ENCODE results near the gene LSM8. TPM values are rescaled to one million over a fixed set of nuclear protein-coding genes. Genes with fewer than 3 reads are reported as not detected.

The LSM8 gene
- total and polyA plus RNA-seq, 3 experiments from 2014 or later, result 40.7 to 50.3 (median 46.9) TPM

DNA sequence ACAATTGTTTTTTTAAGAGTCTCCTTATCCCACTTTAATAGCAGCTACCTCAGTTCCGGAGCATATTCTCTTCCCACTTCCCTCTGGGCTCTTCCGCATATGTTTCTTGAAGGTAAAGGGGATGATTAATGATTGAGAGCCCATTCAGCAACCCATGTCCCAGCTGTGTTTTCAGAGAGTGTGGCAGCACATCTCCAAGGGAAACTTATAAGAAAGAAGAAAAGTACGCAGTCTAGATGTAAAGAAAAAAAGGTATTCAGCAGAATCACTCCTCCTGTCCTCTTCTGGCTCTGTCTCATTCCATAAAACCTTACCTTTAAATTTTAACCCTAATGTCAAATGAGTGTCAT lies 30.8 kb downstream of the LSM8 start:
- Mint-ChIP-seq H3K4me1 (peaks cover 17 to 26% (median 17%) of the 10 kb centered on the region in 3 donors), H3K27ac (peak overlapping the region in 7 of 8 donors; percentile 26 to 92 (median 85)), H3K9me3 (no peaks in the 10 kb centered on the region), H3K27me3 (peaks cover 0 to 1% of the 10 kb centered on the region in 2 donors), H3K4me3 (peak overlapping the region; percentile 82 to 95 (median 93)), H3K36me3 (peaks cover 0 to 5% (median 0%) of the 10 kb centered on the region in 3 donors)
- no peaks in the 10 kb centered on the region for H3K36me3 ChIP-seq (ENCODE audit: insufficient read depth, low read length)
- H3K4me3 ChIP-seq (ENCODE audit: low read length), result peak overlapping the region; percentile 71
- H3K4me1 ChIP-seq (ENCODE audit: insufficient read depth, low read length), result peaks cover 5% of the 10 kb centered on the region
- H3K27me3 ChIP-seq (ENCODE audit: insufficient read depth, low read length, poor library complexity, severe bottlenecking), result no peaks in the 10 kb centered on the region
- H3K9me3 ChIP-seq (ENCODE audit: low read length), result no peaks in the 10 kb centered on the region
- H3K27ac ChIP-seq (ENCODE audit: low read depth, low read length), result no peak overlapping the region
- ChIA-PET CTCF (no interaction called here), POLR2A (no interaction called here)
- DNase-seq, result no peak

DNA sequence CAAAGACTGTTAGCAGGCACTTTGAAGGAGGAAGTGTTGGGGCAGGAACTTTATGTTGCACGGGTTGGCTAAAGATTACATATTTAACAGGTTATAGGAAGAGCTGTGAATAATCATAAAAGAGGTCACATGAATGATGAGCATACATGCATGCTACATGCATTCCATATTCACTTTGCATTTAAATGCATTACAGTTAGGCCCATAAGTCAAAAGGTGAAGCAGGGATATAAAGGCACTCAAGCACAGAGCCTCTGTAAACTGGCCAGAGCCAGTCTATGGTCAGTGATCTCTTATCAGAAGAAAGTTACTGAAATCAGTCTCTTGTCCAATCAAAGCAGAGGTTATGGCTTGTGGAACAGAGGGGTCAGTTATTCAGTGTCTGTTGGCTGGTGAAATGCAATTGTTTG lies 33.3 kb downstream of the LSM8 start:
- peaks cover 5% of the 10 kb centered on the region for H3K4me1 ChIP-seq (ENCODE audit: insufficient read depth, low read length)
- H3K27me3 ChIP-seq (ENCODE audit: insufficient read depth, low read length, poor library complexity, severe bottlenecking), result peaks cover under 1% of the 10 kb centered on the region
- no peaks in the 10 kb centered on the region for H3K9me3 ChIP-seq (ENCODE audit: low read length)
- H3K27me3 Mint-ChIP-seq, result peaks cover 0 to 1% of the 10 kb centered on the region in 2 donors
- H3K27ac Mint-ChIP-seq, result no peak overlapping the region
- ChIA-PET CTCF (no interaction called here), POLR2A (no interaction called here)
- H3K4me1 Mint-ChIP-seq, result peaks cover 17 to 26% (median 17%) of the 10 kb centered on the region in 3 donors
- no peak overlapping the region for H3K27ac ChIP-seq (ENCODE audit: low read depth, low read length)
- peaks cover 0 to 5% (median 0%) of the 10 kb centered on the region in 3 donors for H3K36me3 Mint-ChIP-seq
- H3K9me3 Mint-ChIP-seq, result no peaks in the 10 kb centered on the region
- DNase-seq, result no peak
- H3K4me3 Mint-ChIP-seq, result no peak overlapping the region
- no peaks in the 10 kb centered on the region for H3K36me3 ChIP-seq (ENCODE audit: insufficient read depth, low read length)
- no peak overlapping the region for H3K4me3 ChIP-seq (ENCODE audit: low read length)

DNA sequence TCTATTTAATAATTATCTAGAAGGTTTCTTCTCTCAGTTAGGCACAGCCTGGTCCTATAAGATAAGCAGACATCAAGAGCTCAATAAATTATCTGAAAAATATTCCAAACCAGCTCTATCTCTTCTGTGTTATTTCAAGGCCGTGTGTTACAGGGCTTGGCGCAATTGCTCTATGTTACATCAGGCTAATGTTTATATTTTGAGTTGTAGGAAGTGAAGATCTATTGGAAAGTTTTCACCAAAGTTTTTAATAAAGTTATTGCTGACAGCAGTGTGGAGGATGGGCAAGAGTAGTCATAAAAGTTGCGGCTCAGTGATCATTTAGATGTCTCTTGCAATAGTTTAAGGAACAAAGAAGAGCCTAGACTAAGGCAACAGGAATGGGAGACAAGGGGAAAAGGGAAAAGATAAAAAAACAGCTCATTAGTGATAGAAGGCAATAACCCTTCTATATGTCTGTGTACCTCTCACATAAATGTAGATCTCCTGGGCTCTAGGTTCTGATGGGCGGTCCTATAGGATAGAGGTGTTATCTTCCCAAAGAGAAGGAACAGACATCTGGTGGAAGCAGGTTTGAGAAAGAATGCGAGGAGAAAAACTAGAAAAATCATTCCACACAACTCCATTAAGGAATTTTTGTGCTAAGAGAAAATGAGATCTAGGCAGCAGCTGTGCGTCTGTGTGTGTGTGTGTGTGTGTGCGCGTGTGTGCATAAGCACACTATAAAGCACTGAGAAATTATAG lies 34.6 kb downstream of the LSM8 start:
- H3K4me1 ChIP-seq (ENCODE audit: insufficient read depth, low read length), result peaks cover 5% of the 10 kb centered on the region
- peaks cover 0 to 5% (median 0%) of the 10 kb centered on the region in 3 donors for H3K36me3 Mint-ChIP-seq
- CTCF ChIA-PET, result no interaction called here
- no peak overlapping the region for H3K4me3 Mint-ChIP-seq
- POLR2A ChIA-PET, result no interaction called here
- no peak overlapping the region for H3K27ac ChIP-seq (ENCODE audit: low read depth, low read length)
- H3K4me3 ChIP-seq (ENCODE audit: low read length), result no peak overlapping the region
- no peaks in the 10 kb centered on the region for H3K9me3 ChIP-seq (ENCODE audit: low read length)
- H3K27ac Mint-ChIP-seq, result no peak overlapping the region
- no peaks in the 10 kb centered on the region for H3K36me3 ChIP-seq (ENCODE audit: insufficient read depth, low read length)
- H3K27me3 Mint-ChIP-seq, result peaks cover 0 to 1% of the 10 kb centered on the region in 2 donors
- peaks cover 15 to 21% (median 17%) of the 10 kb centered on the region in 3 donors for H3K4me1 Mint-ChIP-seq
- DNase-seq, result no peak
- H3K9me3 Mint-ChIP-seq, result no peaks in the 10 kb centered on the region
- H3K27me3 ChIP-seq (ENCODE audit: insufficient read depth, low read length, poor library complexity, severe bottlenecking), result peaks cover 5% of the 10 kb centered on the region

DNA sequence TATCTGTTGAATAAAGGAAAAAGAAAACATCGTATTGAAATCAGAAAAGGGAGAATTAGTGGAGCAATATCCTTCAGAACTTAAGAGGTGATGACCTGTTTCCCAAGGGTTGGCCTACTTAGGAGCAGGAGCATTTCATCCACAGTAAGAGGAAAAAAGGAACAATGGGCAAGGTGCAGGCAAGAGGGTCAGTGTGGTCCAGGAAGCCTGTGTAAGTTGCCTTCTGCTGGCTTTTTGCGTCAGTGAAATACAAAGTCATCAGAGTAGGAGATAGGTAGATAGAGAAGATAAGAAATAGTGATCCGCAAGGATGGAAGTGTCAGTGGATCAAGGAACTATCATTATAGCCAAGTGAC lies 35.2 kb downstream of the LSM8 start:
- Mint-ChIP-seq H3K4me3 (no peak overlapping the region), H3K36me3 (peaks cover 0 to 5% (median 0%) of the 10 kb centered on the region in 3 donors), H3K9me3 (no peaks in the 10 kb centered on the region), H3K27me3 (peaks cover 0 to 1% of the 10 kb centered on the region in 2 donors), H3K4me1 (peaks cover 11 to 16% (median 13%) of the 10 kb centered on the region in 3 donors), H3K27ac (no peak overlapping the region)
- Histone ChIP-seq H3K4me3 (ENCODE audit: low read length) (no peak overlapping the region), H3K36me3 (ENCODE audit: insufficient read depth, low read length) (no peaks in the 10 kb centered on the region), H3K9me3 (ENCODE audit: low read length) (no peaks in the 10 kb centered on the region), H3K4me1 (ENCODE audit: insufficient read depth, low read length) (peaks cover under 1% of the 10 kb centered on the region), H3K27me3 (ENCODE audit: insufficient read depth, low read length, poor library complexity, severe bottlenecking) (peaks cover 5% of the 10 kb centered on the region), H3K27ac (ENCODE audit: low read depth, low read length) (no peak overlapping the region)
- DNase-seq, result no peak
- ChIA-PET CTCF (no interaction called here), POLR2A (no interaction called here)

DNA sequence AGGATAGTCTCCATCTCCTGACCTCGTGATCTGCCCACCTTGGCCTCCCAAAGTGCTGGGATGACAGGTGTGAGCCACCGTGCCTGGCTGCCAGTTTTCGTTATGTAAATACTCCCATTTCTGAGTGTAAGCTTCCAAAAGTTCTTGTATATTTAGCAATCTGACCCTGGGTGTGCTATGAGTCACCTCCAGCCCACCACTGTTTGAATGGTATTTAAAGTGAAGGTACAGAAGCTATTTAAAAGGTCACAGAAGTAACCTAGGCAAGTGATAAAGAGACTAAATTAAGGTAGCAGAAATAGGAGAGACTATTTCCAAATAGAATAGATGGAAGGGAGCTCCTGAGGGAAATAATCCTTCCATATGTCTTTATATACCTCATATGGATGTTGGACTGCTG lies 36.6 kb downstream of the LSM8 start:
- Mint-ChIP-seq H3K4me1 (peaks cover 0 to 6% (median 3%) of the 10 kb centered on the region in 3 donors), H3K9me3 (no peaks in the 10 kb centered on the region), H3K36me3 (peaks cover 0 to under 1% (median 0%) of the 10 kb centered on the region in 3 donors), H3K4me3 (no peak overlapping the region), H3K27ac (no peak overlapping the region), H3K27me3 (no peaks in the 10 kb centered on the region)
- no peak for DNase-seq
- no peaks in the 10 kb centered on the region for H3K4me1 ChIP-seq (ENCODE audit: insufficient read depth, low read length)
- peaks cover 5% of the 10 kb centered on the region for H3K27me3 ChIP-seq (ENCODE audit: insufficient read depth, low read length, poor library complexity, severe bottlenecking)
- CTCF ChIA-PET, result no interaction called here
- POLR2A ChIA-PET, result no interaction called here
- no peak overlapping the region for H3K27ac ChIP-seq (ENCODE audit: low read depth, low read length)
- H3K36me3 ChIP-seq (ENCODE audit: insufficient read depth, low read length), result no peaks in the 10 kb centered on the region
- H3K9me3 ChIP-seq (ENCODE audit: low read length), result no peaks in the 10 kb centered on the region
- H3K4me3 ChIP-seq (ENCODE audit: low read length), result no peak overlapping the region

DNA sequence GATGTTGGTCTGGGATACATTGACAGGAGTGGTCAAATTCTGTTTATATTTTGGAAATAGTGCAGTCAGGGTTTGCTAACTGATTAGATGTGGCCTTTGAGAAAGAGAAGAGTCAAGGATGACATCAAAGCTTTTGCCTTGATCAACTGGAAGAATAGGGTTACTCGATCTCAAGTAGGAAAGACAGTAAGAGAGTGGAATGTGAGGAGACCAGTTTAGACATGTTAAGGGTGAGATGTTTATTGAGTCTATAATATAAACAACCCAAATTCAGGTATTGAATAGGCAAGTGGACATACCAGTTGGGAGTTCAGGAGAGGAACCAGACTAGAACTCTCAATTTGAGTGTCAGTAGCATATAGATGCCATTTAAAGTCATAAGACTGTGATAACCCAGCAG lies 38.6 kb downstream of the LSM8 start:
- Histone ChIP-seq H3K27me3 (ENCODE audit: insufficient read depth, low read length, poor library complexity, severe bottlenecking) (peaks cover 5% of the 10 kb centered on the region), H3K4me3 (ENCODE audit: low read length) (no peak overlapping the region), H3K27ac (ENCODE audit: low read depth, low read length) (no peak overlapping the region), H3K9me3 (ENCODE audit: low read length) (no peaks in the 10 kb centered on the region), H3K4me1 (ENCODE audit: insufficient read depth, low read length) (no peaks in the 10 kb centered on the region), H3K36me3 (ENCODE audit: insufficient read depth, low read length) (no peaks in the 10 kb centered on the region)
- ChIA-PET CTCF (no interaction called here), POLR2A (no interaction called here)
- DNase-seq, result no peak
- no peaks in the 10 kb centered on the region for H3K4me1 Mint-ChIP-seq
- no peaks in the 10 kb centered on the region for H3K27me3 Mint-ChIP-seq
- no peak overlapping the region for H3K27ac Mint-ChIP-seq
- H3K9me3 Mint-ChIP-seq, result no peaks in the 10 kb centered on the region
- H3K36me3 Mint-ChIP-seq, result peaks cover 0 to 4% (median 0%) of the 10 kb centered on the region in 3 donors
- H3K4me3 Mint-ChIP-seq, result no peak overlapping the region

DNA sequence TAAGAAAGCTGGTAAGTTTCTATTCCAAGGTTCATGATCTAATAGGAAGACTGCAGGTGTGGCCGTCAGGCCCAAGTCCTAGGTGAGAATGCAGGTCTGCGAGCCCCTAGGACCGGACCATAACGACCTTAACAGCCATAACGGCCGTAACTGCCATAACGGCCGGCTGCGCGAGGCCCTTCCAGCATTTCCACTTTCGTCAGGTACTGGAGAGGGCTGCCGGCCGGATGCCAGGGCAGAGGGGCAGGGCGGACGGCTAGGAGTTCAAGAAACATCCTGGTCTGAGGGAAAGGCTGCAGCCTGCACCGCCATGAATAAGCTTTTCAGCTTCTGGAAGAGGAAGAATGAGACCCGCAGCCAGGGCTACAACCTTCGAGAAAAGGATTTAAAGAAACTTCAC lies 40.6 kb downstream of the LSM8 start, which contains the start of gene ANKRD7:
Gene ANKRD7 (plus strand): TSS at position 184 of the 400 bp plus-strand sequence. CDS start 127 bp downstream, at position 311.
- H3K4me1 Mint-ChIP-seq, result no peaks in the 10 kb centered on the region
- peaks cover 5% of the 10 kb centered on the region for H3K27me3 ChIP-seq (ENCODE audit: insufficient read depth, low read length, poor library complexity, severe bottlenecking)
- H3K36me3 ChIP-seq (ENCODE audit: insufficient read depth, low read length), result no peaks in the 10 kb centered on the region
- peaks cover 0 to 2% (median 0%) of the 10 kb centered on the region in 5 donors for H3K9me3 Mint-ChIP-seq
- H3K36me3 Mint-ChIP-seq, result peaks cover 0 to 4% (median 0%) of the 10 kb centered on the region in 3 donors
- no peak within 1 kb of the TSS for H3K4me3 ChIP-seq (ENCODE audit: low read length)
- H3K9me3 ChIP-seq (ENCODE audit: low read length), result no peaks in the 10 kb centered on the region
- H3K27ac ChIP-seq (ENCODE audit: low read depth, low read length), result no peak within 1 kb of the TSS
- CTCF ChIA-PET, result no interaction called here
- no peak within 1 kb of the TSS for H3K27ac Mint-ChIP-seq
- H3K27me3 Mint-ChIP-seq, result peaks cover 0 to 8% of the 10 kb centered on the region in 2 donors
- no peak within 1 kb of the TSS for H3K4me3 Mint-ChIP-seq
- no peaks in the 10 kb centered on the region for H3K4me1 ChIP-seq (ENCODE audit: insufficient read depth, low read length)
- POLR2A ChIA-PET, result no interaction called here
- DNase-seq, result no peak

DNA sequence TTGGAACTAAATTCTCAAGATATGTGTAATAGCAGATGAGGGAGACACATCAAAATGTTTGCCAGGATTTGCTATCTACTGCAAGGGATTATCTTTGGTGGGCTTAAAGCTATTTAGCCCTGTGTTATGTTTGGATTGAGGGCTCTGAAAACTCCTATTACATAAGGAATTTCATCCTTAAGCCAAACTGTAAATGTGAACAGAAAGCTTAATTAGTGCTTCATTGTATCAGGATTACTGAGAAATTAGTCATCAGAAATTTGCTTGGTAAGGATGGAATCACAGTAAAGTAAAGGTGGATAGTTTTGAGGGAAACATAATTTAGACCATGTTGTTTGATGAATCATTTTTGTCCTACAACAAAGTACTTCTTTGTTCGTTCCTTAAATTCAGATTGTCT lies 48.9 kb downstream of the LSM8 start:
- H3K9me3 Mint-ChIP-seq, result peaks cover 0 to 3% (median 0%) of the 10 kb centered on the region in 5 donors
- no peaks in the 10 kb centered on the region for H3K27me3 ChIP-seq (ENCODE audit: insufficient read depth, low read length, poor library complexity, severe bottlenecking)
- H3K9me3 ChIP-seq (ENCODE audit: low read length), result no peaks in the 10 kb centered on the region
- no peaks in the 10 kb centered on the region for H3K36me3 ChIP-seq (ENCODE audit: insufficient read depth, low read length)
- H3K27ac ChIP-seq (ENCODE audit: low read depth, low read length), result no peak overlapping the region
- no peak overlapping the region for H3K27ac Mint-ChIP-seq
- no peak for DNase-seq
- CTCF ChIA-PET, result no interaction called here
- no peaks in the 10 kb centered on the region for H3K4me1 ChIP-seq (ENCODE audit: insufficient read depth, low read length)
- no peak overlapping the region for H3K4me3 Mint-ChIP-seq
- H3K4me3 ChIP-seq (ENCODE audit: low read length), result no peak overlapping the region
- H3K27me3 Mint-ChIP-seq, result peaks cover 0 to 20% of the 10 kb centered on the region in 2 donors
- POLR2A ChIA-PET, result no interaction called here
- no peaks in the 10 kb centered on the region for H3K36me3 Mint-ChIP-seq
- H3K4me1 Mint-ChIP-seq, result no peaks in the 10 kb centered on the region
